Measurements from ENCODE around the gene DRGX. TPM values are rescaled to one million over a fixed set of nuclear protein-coding genes. Genes with fewer than 3 reads are reported as not detected.

Gene DRGX
- total RNA-seq, 1 donor from 2014 or later: not detected

DNA sequence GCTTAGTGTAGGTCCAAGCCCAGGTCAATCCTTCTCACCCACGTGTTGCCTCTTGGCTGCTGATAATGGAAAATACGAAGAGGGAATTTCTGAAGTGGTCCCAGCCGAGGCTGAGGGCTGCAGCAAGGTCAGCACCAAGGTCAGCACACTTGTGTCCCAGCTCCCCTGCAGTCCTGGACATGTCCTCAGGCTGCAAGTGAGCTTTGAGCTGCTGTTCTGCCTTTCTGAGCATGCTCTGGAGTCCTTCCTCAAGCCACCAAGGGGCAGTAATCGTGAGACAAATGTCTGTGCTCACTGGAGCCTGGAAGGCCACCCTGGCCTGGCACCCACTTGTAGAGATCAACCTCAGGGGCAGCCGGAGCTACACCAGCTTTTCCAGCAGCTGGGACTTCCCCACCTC lies 28.3 kb downstream of the DRGX start:
- Histone ChIP-seq H3K4me3 (no peak overlapping the region), H3K36me3 (no peaks in the 10 kb centered on the region), H3K27ac (replicated peaks) (no peak overlapping the region), H3K27me3 (ENCODE audit: low read depth) (no peaks in the 10 kb centered on the region), H3K9me3 (replicated peaks) (no peaks in the 10 kb centered on the region), H3K4me1 (peaks cover 5% of the 10 kb centered on the region)
- intact Hi-C loops (cut with micrococcal nuclease): no loop called here
- DNase-seq: no peak
- TF ChIP-seq, protein P1, sequence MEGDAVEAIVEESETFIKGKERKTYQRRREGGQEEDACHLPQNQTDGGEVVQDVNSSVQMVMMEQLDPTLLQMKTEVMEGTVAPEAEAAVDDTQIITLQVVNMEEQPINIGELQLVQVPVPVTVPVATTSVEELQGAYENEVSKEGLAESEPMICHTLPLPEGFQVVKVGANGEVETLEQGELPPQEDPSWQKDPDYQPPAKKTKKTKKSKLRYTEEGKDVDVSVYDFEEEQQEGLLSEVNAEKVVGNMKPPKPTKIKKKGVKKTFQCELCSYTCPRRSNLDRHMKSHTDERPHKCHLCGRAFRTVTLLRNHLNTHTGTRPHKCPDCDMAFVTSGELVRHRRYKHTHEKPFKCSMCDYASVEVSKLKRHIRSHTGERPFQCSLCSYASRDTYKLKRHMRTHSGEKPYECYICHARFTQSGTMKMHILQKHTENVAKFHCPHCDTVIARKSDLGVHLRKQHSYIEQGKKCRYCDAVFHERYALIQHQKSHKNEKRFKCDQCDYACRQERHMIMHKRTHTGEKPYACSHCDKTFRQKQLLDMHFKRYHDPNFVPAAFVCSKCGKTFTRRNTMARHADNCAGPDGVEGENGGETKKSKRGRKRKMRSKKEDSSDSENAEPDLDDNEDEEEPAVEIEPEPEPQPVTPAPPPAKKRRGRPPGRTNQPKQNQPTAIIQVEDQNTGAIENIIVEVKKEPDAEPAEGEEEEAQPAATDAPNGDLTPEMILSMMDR (IDR thresholded peaks at IDR 0.05; ENCODE audit: borderline replicate concordance): no peak

DNA sequence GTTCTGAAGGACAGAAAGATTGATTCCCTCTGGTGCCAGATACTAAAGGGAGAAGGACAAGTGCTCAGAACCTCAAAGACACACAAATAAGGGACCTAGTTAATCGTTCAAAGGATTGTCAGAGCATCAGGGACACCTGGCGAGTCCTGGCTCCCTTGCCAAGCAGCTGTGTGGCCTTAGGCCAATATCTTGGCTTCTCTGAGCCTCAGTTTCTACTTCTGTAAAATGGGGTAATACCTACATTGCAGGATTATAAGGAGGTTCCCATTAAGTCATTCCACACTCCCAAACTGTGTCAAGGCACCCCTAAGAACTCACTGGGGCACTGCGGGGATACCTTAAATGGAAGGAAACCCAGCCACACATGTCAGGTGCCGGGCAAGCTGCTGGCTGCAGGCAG lies 29.4 kb downstream of the DRGX start:
- DNase-seq: no peak
- Histone ChIP-seq H3K36me3 (no peaks in the 10 kb centered on the region), H3K27ac (replicated peaks) (no peak overlapping the region), H3K4me3 (no peak overlapping the region), H3K9me3 (replicated peaks) (no peaks in the 10 kb centered on the region), H3K27me3 (ENCODE audit: low read depth) (no peaks in the 10 kb centered on the region), H3K4me1 (peaks cover 11% of the 10 kb centered on the region)
- intact Hi-C loops (cut with micrococcal nuclease): no loop called here
- TF ChIP-seq, protein P1 (IDR thresholded peaks at IDR 0.05; ENCODE audit: borderline replicate concordance): no peak

DNA sequence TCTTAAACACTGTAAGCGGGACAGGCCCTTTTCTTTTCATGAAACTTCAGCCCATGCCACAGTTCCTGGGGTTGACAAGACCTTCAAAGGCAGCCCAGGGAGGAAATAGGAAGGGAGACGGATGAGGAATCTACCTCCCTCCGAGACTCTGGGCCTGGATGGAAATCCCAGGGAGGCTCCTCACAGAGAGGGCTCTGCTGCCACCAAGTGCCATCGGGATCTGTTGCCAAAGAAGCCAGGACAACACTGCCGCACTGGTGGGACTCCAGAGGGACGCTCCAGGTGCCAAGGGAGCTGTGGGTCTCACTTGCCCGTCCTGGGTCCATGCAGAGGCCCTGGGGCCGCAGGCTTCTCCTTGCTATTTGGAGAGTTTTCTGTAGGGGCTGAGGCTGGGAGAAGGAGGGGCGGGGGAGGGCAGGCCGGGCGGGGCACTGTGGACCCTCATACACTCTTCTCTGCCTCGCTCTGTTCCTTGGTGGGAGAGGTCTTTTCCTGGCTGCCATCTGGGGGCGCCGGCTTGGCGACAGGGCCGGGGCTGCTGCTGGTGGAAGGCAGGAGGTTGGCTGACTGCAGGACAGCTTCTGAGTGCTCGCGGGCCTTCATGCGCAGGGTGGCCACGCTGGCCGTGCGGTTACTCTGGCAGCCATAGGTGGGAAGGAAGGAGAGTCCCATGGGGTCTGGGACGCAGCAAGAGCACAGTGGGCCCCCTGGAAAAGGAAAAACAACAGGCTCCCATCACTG lies 30.0 kb downstream of the DRGX start:
- Histone ChIP-seq H3K4me1 (peaks cover 17% of the 10 kb centered on the region), H3K36me3 (no peaks in the 10 kb centered on the region), H3K27me3 (ENCODE audit: low read depth) (no peaks in the 10 kb centered on the region), H3K27ac (replicated peaks) (no peak overlapping the region), H3K4me3 (no peak overlapping the region), H3K9me3 (replicated peaks) (no peaks in the 10 kb centered on the region)
- intact Hi-C loops (cut with micrococcal nuclease): no loop called here
- TF ChIP-seq, protein P1 (IDR thresholded peaks at IDR 0.05; ENCODE audit: borderline replicate concordance): peak; percentile 49
- DNase-seq: no peak

DNA sequence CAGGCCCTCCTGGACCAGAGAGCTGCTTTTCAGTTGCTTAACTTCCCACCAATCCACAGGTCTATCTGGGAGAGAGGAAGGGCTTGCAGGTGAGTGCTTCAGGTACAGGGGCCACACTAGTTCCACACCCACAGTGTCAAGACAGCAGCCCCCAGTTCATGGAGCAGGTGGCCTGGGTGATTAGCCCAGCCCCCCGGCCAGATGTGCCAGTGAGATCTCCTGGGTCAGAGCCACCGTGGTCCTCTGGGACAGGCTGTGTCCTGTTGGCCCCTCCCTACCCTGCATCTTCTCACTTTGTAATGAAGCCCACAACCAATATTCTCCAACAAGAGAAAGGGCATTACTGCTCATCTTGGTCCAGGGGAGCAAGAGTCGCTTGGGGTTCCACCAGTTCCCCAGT lies 30.6 kb downstream of the DRGX start:
- Histone ChIP-seq H3K4me3 (no peak overlapping the region), H3K27me3 (ENCODE audit: low read depth) (no peaks in the 10 kb centered on the region), H3K27ac (replicated peaks) (no peak overlapping the region), H3K9me3 (replicated peaks) (no peaks in the 10 kb centered on the region), H3K36me3 (no peaks in the 10 kb centered on the region), H3K4me1 (peaks cover 23% of the 10 kb centered on the region)
- TF ChIP-seq, protein P1 (IDR thresholded peaks at IDR 0.05; ENCODE audit: borderline replicate concordance): no peak
- DNase-seq: no peak
- intact Hi-C loops (cut with micrococcal nuclease): no loop called here

DNA sequence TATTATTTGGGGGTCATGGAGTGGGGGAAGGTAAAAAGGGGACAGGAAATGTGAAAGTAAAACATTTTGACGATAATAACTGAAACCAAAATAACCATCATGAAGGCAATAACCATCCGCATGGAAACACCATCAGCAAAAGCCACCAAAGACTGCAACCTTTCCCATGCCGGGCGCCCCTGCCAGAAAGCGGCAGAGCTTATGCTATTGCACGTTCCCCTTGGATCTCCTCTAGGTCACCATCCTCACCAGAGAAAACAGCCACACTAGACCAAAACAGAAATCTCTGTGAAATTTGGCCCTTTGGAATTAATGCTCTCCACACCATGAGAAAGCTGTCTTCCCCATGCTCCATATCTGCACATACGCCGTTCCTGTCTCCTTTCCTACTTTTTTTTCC lies 31.1 kb downstream of the DRGX start:
- peaks cover 28% of the 10 kb centered on the region for H3K4me1 ChIP-seq
- H3K9me3 ChIP-seq (replicated peaks): no peaks in the 10 kb centered on the region
- H3K4me3 ChIP-seq: no peak overlapping the region
- no peaks in the 10 kb centered on the region for H3K27me3 ChIP-seq (ENCODE audit: low read depth)
- H3K27ac ChIP-seq (replicated peaks): no peak overlapping the region
- TF ChIP-seq, protein P1 (IDR thresholded peaks at IDR 0.05; ENCODE audit: borderline replicate concordance): no peak
- intact Hi-C loops (cut with micrococcal nuclease): no loop called here
- DNase-seq: no peak
- H3K36me3 ChIP-seq: no peaks in the 10 kb centered on the region

All from left ventricle myocardium inferior (tissue), 1 donor.